Glutamatergic neuron (in vitro differentiated cells): ENCODE results near the gene MYO5C. TPM values are rescaled to one million over a fixed set of nuclear protein-coding genes. Genes with fewer than 3 reads are reported as not detected.

Source experiments
- DNase-seq: peaks from one replicate; pipeline ENCODE4 v3.0.0; 2022
- H3K27ac Mint-ChIP-seq: one replicate; pipeline ENCODE4 v1.8.0; 2020; ENCODE audit warnings: mild to moderate bottlenecking, mixed read lengths, inconsistent platforms; ENCODE audit not compliant: unreplicated experiment
- H3K27me3 Mint-ChIP-seq: one replicate; pipeline ENCODE4 v1.8.0; 2020; ENCODE audit warnings: mild to moderate bottlenecking, moderate library complexity, mixed read lengths, inconsistent platforms; ENCODE audit not compliant: unreplicated experiment
- H3K36me3 Mint-ChIP-seq: one replicate; pipeline ENCODE4 v1.8.0; 2020; ENCODE audit warnings: mild to moderate bottlenecking, mixed read lengths, inconsistent platforms; ENCODE audit not compliant: unreplicated experiment
- H3K4me1 Mint-ChIP-seq: one replicate; pipeline ENCODE4 v1.8.0; 2020; ENCODE audit warnings: mild to moderate bottlenecking, low read depth, mixed read lengths, inconsistent platforms; ENCODE audit not compliant: unreplicated experiment
- H3K4me3 Mint-ChIP-seq: one replicate; pipeline ENCODE4 v1.8.0; 2020; ENCODE audit warnings: mild to moderate bottlenecking, mixed read lengths, inconsistent platforms; ENCODE audit not compliant: unreplicated experiment
- H3K9me3 Mint-ChIP-seq: one replicate; pipeline ENCODE4 v1.8.0; 2020; ENCODE audit warnings: mild to moderate bottlenecking, moderate library complexity, mixed read lengths, inconsistent platforms; ENCODE audit not compliant: unreplicated experiment
- CTCF ChIP-seq: fragments of 200-600 bp; sonication (generic); IDR thresholded peaks from one replicate; pipeline ENCODE4 v1.5.0; 2021; ENCODE audit not compliant: partially characterized antibody, unreplicated experiment
- total RNA-seq: library from RNA; stranded (reverse); fragmentation: NEBNext Ultra II Directional; extraction: Animal tissue kit (Norgen Biotek cat#: 25700); gene quantifications from one replicate; pipeline ENCODE4 v1.2.1, GENCODE V29; 2021; ENCODE audit not compliant: unreplicated experiment

Gene MYO5C
- total RNA-seq, 1 donor from 2014 or later, result 0.66 TPM

GRCh38 chr15:52255935-52256334 is 39.7 kb downstream of the MYO5C start:
- Mint-ChIP-seq H3K36me3 (no peaks in the 10 kb centered on the region), H3K4me1 (peaks cover 17% of the 10 kb centered on the region), H3K4me3 (peak overlapping the region; percentile 13), H3K9me3 (no peaks in the 10 kb centered on the region), H3K27ac (no peak overlapping the region), H3K27me3 (no peaks in the 10 kb centered on the region)
- no peak for DNase-seq
- TF ChIP-seq CTCF, result no peak

GRCh38 chr15:52255008-52255407 is 40.6 kb downstream of the MYO5C start:
- no peak overlapping the region for H3K27ac Mint-ChIP-seq
- H3K9me3 Mint-ChIP-seq, result no peaks in the 10 kb centered on the region
- no peak for DNase-seq
- peaks cover 2% of the 10 kb centered on the region for H3K27me3 Mint-ChIP-seq
- no peak for TF ChIP-seq CTCF
- no peak overlapping the region for H3K4me3 Mint-ChIP-seq
- H3K36me3 Mint-ChIP-seq, result no peaks in the 10 kb centered on the region
- peaks cover 17% of the 10 kb centered on the region for H3K4me1 Mint-ChIP-seq

GRCh38 chr15:52254391-52254790 is 41.2 kb downstream of the MYO5C start:
- peaks cover 2% of the 10 kb centered on the region for H3K27me3 Mint-ChIP-seq
- H3K9me3 Mint-ChIP-seq, result no peaks in the 10 kb centered on the region
- no peak overlapping the region for H3K27ac Mint-ChIP-seq
- no peaks in the 10 kb centered on the region for H3K36me3 Mint-ChIP-seq
- no peak for DNase-seq
- no peak for TF ChIP-seq CTCF
- H3K4me3 Mint-ChIP-seq, result no peak overlapping the region
- peaks cover 19% of the 10 kb centered on the region for H3K4me1 Mint-ChIP-seq

DNA sequence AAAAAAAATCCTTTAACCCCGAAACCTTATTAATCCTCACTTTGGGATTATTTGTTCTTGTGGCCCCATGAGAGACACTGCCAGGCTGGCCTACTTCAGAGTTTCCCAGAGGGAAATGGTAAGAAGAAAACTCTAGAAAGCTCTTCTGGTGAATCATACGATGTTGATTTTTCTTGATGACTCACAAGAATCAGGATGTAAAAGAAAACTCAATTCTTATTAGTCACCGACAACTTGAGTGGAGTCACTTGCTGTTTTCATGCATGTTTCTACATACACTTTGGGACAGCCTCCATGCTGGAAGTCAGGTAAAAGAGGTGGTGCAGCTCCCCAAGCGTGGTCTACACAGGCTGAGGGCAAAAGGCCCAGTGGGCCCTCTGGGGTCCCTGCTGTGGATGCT is 42.8 kb downstream of the MYO5C start:
- no peaks in the 10 kb centered on the region for H3K9me3 Mint-ChIP-seq
- H3K4me1 Mint-ChIP-seq, result peaks cover 17% of the 10 kb centered on the region
- no peak overlapping the region for H3K27ac Mint-ChIP-seq
- H3K27me3 Mint-ChIP-seq, result peaks cover 2% of the 10 kb centered on the region
- TF ChIP-seq CTCF, result no peak
- H3K4me3 Mint-ChIP-seq, result no peak overlapping the region
- DNase-seq, result no peak
- no peaks in the 10 kb centered on the region for H3K36me3 Mint-ChIP-seq

DNA sequence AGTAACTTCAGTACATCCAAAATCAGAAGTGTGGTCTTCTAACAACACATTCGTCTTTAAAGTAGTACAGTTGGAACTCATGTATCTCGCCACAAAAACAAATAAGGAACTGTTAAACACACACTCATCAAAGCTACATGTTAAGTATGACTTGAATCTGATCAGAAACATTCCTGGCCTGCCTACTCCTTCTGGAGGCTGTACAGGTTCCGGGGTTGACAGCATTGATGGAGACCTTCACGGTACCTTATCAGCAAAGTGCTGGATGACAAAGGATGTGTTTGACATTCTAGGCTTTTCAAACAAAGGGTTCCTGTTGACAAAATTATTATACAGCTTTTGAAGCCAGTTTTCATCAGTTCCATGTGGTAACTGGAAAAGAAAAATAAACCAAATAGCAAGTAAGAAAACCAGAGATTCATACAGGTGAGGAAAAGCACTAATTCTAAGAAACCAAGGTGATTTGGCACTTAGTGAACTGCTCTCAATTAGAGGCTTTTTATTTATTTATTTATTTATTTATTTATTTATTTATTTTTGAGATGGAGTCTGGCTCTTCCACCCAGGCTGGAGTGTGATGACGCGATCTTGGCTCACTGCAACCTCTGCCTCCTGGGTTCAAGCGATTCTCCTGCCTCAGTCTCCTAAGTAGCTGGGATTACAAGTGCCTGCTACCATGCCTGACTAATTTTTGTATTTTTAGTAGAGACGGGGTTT is 44.3 kb downstream of the MYO5C start:
- DNase-seq, result no peak
- Mint-ChIP-seq H3K9me3 (no peaks in the 10 kb centered on the region), H3K27me3 (peaks cover 2% of the 10 kb centered on the region), H3K4me1 (peaks cover 7% of the 10 kb centered on the region), H3K27ac (no peak overlapping the region), H3K36me3 (no peaks in the 10 kb centered on the region), H3K4me3 (no peak overlapping the region)
- TF ChIP-seq CTCF, result no peak
